T-helper 2 cell treated with Interferon-gamma antibody and Interleukin-4, amounts not matched to agents 100 ng/mL and 5 ng/mL, for 36 hours (primary cell): ENCODE data around the gene WDR20. TPM values are rescaled to one million over a fixed set of nuclear protein-coding genes. Genes with fewer than 3 reads are reported as not detected.
"Not testable (repeated sequence)": the region's sequence is repeated elsewhere in the genome, so short reads cannot be mapped to it uniquely, and the experiment has no call there.

Experiments used
- intact Hi-C: fragments of 100-400 bp; cut with micrococcal nuclease; formaldehyde crosslinking; loops from one replicate; pipeline ENCODE4 v1.15.1; 2023
- total RNA-seq: library from RNA; stranded (reverse); gene quantifications from 2 replicates; pipeline ENCODE4 v1.2.3, GENCODE V29; 2022

WDR20 gene
- total RNA-seq, 1 donor from 2014 or later, result 36.0 TPM

DNA sequence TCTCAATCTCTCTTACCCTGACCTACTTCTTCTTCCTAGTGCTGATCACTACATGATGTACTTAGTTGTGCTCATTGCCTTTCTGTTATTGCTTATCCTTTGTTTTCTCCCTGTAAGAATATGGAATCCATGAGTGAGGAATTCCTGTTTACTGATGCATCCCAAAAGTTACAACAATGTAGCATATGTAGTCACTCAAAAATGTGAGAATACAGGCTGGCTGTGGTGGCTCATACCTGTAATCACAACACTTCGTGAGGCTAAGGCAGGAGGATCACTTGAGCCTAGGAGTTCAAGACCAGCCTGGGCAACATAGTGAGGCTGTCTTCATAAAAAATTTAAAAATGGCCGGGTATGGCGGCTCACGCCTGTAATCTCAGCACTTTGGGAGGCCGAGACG lies 8.0 kb upstream of the WDR20 start:
- intact Hi-C loops, result no loop called here

- intact Hi-C loops, result not testable (repeated sequence)
Observed at GRCh38 chr14:102134021-102134420, 5.7 kb upstream of the WDR20 start.

DNA sequence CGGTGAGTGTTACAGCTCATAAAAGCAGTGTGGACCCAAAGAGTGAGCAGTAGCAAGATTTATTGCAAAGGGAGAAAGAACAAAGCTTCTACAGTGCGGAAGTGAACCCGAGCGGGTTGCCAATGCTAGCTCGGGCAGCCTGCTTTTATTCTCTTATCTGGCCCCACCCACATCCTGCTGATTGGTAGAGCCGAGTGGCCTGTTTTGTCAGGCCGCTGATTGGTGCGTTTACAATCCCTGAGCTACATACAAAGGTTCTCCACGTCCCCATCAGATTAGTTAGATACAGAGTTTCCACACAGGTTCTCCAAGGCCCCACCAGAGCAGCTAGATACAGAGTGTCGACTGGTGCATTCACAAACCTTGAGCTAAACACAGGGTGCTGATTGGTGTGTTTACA lies 5.0 kb upstream of the WDR20 start:
- intact Hi-C loops, result not testable (repeated sequence)

DNA sequence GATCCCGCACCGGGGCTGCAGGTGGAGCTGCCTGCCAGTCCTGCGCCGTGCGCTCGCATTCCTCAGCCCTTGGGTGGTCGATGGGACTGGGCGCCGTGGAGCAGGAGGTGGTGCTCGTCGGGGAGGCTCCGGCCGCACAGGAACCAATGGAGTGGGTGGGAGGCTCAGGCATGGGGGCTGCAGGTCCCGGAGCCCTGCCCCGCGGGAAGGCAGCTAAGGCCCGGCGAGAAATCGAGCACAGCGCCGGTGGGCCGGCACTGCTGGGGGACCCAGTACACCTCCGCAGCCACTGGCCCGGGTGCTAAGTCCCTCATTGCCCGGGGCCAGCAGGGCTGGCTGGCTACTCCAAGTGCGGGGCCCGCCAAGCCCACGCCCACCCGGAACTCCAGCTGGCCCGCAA lies 4.2 kb upstream of the WDR20 start:
- intact Hi-C loops, result not testable (repeated sequence)

GRCh38 chr14:102138535-102138934 lies 1.2 kb upstream of the WDR20 start:
- intact Hi-C loops, result loop anchor here (2.0 kb wide), 1 partner anchor 178 kb away; no protein-coding TSS in a partner anchor

DNA sequence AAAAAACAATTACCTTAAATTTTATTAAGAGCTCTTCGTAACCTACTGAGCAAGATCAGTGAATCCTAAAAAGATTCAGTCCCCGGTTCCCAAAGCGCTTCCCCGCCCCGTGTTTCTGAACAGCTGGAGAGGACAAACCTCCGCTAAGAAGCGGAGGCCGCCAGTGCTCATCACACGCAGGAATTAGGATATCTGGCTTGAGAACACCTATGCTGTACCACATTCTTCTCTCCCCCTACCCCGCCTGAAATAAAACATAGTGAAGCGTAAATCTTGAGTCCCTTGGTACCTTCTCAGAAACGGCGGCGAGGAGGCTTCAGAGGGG lies 774 bp upstream of the WDR20 start:
- intact Hi-C loops, result loop anchor here (1.0 to 2.0 kb wide), 3 partner anchors 52 to 379 kb away; partner anchors contain the start of gene HSP90AA1

DNA sequence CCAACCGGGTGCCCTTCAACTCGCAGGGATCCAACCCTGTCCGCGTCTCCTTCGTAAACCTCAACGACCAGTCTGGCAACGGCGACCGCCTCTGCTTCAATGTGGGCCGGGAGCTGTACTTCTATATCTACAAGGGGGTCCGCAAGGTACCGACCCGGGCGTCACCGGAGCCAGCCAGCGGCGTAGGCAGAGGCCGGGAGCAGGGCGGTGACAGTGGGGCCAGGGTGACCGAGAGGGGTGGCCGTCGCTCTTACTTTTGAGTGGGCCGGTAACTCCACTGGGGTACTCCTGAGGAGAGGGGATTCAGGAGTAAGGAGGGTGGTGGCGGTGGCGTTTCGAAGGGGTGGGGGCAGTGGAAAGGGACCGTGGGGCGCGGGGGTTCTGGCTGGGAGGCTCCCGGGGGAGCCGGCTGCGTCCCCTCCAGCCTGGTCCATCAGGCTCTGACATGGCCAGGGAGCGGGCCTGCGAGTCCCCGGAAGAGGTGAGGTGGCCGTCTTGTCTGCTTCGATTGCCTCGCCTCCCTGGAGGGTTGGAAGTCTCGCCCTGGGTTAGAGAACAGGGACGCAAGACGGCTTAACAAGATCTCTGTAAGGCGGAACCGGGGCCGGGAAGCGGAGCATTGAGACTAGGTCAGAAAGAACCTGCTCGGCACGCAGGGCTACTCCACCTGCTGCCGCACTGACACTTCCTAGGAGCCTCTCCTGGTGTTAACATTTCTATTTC lies 491 bp downstream of the WDR20 start:
- intact Hi-C loops, result loop anchor here (5.0 kb wide), 2 partner anchors 178 to 193 kb away; partner anchors contain the start of gene DYNC1H1

- intact Hi-C loops, result loop anchor here (5.0 kb wide), 2 partner anchors 178 to 193 kb away; partner anchors contain the start of gene DYNC1H1
Observed at GRCh38 chr14:102140750-102141145, 1.1 kb downstream of the WDR20 start.

- intact Hi-C loops, result loop anchor here (5.0 kb wide), 2 partner anchors 179 to 194 kb away; partner anchors contain the start of gene DYNC1H1
Observed at GRCh38 chr14:102141797-102142196, 2.1 kb downstream of the WDR20 start.

GRCh38 chr14:102144914-102145313 lies 5.2 kb downstream of the WDR20 start:
- intact Hi-C loops, result loop anchor here (5.0 kb wide), 2 partner anchors 183 to 198 kb away; partner anchors contain the start of gene DYNC1H1

DNA sequence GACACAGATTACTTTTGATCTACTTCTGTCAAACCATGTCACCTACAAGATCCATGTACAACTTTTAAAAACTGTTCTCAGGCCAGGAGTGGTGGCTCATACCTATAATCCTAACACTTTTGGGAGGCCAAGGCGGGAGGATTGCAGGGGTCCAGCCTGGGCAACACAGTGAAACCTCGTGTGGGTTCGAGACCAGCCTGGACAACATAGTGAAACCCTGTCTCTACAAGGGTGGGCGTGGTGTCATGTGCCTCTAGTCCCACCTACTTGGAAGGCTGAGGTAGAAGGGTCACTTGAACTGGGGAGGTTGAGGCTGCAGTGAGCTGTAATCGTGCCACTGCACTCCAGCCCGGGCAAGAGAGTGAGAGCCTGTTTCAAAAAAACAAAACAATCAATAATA lies 5.7 kb downstream of the WDR20 start:
- intact Hi-C loops, result no loop called here

GRCh38 chr14:102146423-102146822 lies 6.7 kb downstream of the WDR20 start:
- intact Hi-C loops, result no loop called here

DNA sequence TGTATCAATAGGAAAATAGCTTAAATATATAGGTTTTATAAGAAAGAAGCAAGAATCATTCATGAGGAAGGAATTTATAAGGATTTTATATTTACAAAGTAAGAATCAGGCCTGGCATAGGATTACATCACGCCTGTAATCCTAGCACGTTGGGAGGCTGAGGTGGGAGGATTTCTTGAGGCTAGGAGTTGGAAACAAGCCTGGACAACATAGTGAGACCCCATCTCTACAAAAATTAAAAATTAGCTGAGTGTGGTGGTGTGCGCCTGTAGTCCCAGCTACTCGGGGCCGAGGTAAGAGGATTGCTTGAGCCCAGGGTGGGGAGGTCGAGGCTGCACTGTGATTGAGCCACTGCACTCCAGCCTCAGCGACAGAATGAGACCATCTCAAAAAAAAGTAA lies 10.4 kb downstream of the WDR20 start:
- intact Hi-C loops, result no loop called here

- intact Hi-C loops, result no loop called here
Observed at GRCh38 chr14:102150744-102151143, 11.0 kb downstream of the WDR20 start.

GRCh38 chr14:102151411-102151810 lies 11.7 kb downstream of the WDR20 start:
- intact Hi-C loops, result not testable (repeated sequence)

- intact Hi-C loops, result no loop called here
Observed at GRCh38 chr14:102154121-102154520, 14.4 kb downstream of the WDR20 start.

DNA sequence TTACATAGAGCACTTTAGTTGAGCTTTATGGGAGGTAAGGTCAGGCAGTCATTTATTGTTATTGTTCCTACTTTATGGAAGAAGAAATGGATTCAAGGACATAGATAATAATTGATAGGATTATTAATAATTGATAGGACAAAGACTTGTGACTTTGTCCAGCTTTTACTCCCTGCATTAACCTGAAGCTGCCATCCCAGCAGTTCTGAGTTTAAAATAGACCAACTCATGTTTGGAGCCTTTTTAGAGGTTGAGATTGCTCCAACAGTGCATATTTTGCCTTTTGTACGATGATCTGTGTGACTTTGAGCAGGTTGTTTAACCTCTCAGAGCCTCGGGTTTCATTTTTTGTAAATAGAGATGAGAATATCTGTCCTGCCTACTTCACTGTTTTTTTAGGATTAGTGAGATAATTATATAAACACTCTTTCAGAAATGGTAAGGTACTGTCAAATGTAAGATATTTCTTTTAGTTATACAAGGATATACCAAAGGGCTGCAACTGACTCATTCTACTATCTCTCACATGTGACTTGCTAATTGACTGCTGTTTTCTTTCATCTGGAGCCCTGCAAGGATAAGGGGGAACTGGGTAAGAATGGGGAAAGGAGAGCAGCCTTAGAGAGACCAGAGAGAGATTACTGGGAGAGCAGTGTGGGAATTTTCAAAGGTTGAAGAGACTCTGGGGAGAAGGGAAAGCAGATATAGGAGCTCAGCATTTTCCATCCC lies 15.3 kb downstream of the WDR20 start:
- intact Hi-C loops, result no loop called here

- intact Hi-C loops, result no loop called here
Observed at GRCh38 chr14:102157346-102157745, 17.6 kb downstream of the WDR20 start.

- intact Hi-C loops, result no loop called here
Observed at GRCh38 chr14:102158797-102159196, 19.1 kb downstream of the WDR20 start.

- intact Hi-C loops, result no loop called here
Observed at GRCh38 chr14:102159841-102160240, 20.1 kb downstream of the WDR20 start.

DNA sequence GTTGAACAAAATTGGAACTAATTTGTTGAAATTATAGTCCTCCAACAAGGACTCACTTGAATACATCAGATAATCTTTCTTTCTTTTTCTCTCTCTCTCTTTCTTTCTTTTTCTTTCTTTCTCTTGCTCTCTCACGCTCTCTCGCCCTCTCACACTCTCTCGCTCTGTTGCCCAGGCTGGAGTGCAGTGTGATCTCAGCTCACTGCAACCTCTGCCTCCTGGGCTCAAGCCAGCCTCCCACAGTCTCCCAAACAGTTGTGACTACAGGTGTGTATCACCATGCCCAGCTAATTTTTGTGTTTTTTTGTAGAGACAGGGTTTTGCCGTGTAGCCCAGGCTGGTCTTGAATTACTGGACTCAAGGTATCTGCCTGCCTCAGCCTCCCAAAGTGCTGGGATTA lies 22.8 kb downstream of the WDR20 start:
- intact Hi-C loops, result no loop called here

GRCh38 chr14:102164241-102164641 lies 24.5 kb downstream of the WDR20 start:
- intact Hi-C loops, result no loop called here

GRCh38 chr14:102164965-102165364 lies 25.3 kb downstream of the WDR20 start:
- intact Hi-C loops, result no loop called here
